A172 (cell line): ENCODE measurements around the gene TBXAS1. TPM values are rescaled to one million over a fixed set of nuclear protein-coding genes. Genes with fewer than 3 reads are reported as not detected.

Experiments used
- DNase-seq: peaks from one replicate; pipeline ENCODE4 v3.0.0-alpha.2; 2015; ENCODE audit warnings: low spot score
- total RNA-seq: library from RNA; depleted of rRNA; stranded (reverse); fragments of >200 nt; shearing (Covaris generic); gene quantifications from 2 replicates; pipeline ENCODE4 v1.2.3, GENCODE V29; 2014; rRNA removed

Gene TBXAS1
- total RNA-seq = 0.26 and 0.83 TPM in 2 replicates

DNA sequence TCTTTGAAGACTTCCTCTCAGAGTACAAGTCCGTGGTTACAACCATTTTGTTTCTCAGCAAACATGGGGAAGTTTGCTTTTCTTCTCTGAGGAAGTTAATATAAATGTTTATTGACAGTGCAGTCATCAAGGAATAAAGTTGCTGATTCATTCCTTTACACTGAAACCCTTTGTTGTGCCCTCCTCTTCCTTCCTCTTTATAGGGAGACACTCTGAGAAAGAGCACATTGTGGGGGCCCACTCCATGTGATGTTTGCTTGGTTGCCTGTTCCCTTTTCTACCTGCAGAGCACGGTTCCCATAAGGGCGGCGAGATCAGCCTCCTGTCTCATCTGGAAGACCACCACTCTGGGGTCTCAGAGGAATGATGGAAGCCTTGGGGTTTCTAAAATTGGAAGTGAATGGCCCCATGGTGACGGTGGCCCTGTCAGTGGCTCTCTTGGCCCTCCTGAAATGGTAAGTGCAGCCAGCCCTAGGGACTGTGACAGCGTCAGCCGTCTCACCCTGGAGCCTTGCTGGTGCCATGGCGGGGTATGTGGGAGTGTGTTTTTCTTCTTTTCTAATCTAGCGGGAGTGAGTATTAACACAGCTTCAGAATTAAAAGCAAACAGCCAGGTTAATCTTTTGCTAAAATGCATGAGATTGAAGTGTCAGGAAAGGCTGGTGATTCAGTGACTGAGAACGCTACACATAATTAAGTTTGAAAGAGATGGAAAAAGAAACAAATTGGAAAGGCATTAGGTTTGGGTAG, at the start of gene TBXAS1:
Gene TBXAS1 (plus strand): TSS at position 240 of the 750 bp plus-strand sequence. CDS start 127 bp downstream, at position 367.
- no peak for DNase-seq

GRCh38 chr7:139782932-139783331, 46.1 kb upstream of the TBXAS1 start:
- no peak for DNase-seq

DNA sequence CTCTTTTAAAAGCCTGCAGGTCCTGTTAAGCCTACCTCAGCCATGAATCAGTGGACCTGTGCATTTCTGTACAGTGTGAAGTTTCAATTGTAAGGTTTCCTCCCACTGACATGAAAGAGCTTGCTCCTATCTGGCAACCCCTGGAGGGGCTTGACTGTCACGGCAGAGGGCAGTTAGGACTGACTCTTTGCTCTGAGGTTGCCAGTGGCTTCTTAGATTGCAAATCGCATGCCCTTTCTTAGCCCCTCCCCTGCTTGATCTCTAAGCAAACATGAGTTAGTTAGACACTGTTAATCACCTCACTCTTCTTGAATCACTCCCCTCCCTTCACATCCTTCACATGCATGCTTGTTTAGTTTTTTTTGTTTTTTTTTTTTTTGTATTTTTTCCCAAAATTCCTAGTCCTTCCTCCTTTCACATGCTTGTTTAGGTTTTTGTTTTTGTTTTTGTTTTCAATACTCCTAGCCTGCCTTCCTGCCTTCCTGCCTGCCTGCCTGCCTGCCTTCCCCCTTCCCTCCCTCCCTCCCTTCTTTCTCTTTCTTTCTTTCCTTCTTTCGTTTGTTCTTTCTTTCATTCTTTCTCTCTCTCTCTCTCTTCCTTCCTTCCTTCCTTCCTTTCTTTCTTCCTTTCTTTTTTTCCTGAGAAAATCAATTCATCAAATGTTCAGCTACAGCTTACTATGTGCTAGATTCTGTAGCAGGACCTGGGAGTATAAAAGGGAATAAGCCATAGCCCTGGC, 45.2 kb upstream of the TBXAS1 start:
- DNase-seq = no peak

DNA sequence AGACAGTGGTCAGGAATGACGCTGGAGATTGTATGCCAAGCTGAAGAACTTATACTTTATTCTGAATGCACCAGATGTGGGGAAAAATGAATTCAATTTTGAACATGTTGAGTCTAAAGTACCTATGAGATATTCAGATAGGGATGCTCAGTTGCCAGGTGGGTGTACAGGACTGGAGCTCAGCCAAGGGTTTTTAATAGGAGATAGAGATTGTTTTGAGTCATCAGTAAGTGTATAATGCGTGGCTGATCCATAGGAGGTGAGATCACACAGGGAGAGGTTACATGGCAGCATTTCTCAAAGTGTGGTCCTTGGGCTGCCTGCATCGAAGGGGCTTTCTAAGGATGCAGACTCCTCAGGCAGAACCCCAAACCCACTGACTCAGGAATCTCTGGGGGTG, 44.4 kb upstream of the TBXAS1 start:
- no peak for DNase-seq

DNA sequence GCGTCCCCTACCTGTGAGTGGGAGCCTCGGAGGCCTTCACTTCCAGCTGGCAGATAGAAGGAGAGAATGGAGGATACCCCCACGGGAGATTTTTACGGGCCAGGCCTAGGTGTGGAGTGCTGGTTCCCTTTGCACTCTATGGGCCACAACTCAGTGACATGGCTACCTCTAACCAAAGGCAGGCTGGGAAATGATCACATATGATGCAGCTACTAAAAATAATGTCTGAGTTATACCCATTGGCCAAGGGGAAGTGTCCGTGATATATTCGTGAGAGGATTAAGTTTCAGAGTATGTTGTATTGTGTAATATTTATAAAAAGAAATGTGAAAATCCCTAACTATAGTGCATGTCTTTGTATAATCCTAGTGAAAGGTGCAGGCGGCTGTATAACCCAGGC, 37.7 kb upstream of the TBXAS1 start:
- no peak for DNase-seq

GRCh38 chr7:139797607-139798006, 31.5 kb upstream of the TBXAS1 start:
- no peak for DNase-seq

- no peak for DNase-seq
Measured at GRCh38 chr7:139798221-139798620, 30.8 kb upstream of the TBXAS1 start.

DNA sequence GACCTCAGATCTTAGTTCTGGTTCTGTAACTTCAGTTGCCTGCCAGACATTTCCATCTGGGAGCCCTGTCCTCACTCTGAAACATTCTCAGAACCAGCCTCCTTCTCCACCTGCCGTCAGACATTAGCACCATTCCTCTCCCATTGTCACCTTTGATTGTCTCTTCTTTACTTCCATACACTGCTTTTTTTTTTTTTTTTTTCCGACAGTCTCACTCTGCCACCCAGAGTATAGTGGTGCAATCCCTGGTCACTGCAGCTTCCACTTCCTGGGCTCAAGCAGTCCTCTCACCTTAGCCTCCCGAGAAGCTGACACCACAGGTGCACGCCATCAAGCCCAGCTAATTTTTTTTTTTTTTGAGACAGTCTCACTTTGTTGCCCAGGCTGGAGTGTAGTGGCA, 30.2 kb upstream of the TBXAS1 start:
- no peak for DNase-seq

DNA sequence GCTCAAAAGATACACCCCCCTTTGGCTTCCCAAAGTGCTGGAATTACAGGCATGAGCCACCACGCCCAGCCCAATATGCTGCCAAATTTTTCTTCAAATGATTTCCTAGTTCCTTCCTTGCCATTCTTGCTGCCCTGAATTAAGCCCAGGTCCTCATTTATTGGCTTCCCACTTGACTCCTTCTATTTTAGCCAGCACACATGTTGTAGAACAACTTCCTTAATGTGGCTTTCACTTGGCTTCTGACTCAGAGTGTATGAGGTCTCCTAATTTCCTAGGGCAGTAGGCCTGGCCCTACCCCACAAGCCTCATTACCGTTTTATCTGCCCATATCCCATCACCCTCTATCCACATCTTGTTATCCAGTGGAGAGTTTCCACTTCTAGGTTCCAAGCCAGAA, 29.5 kb upstream of the TBXAS1 start:
- no peak for DNase-seq

DNA sequence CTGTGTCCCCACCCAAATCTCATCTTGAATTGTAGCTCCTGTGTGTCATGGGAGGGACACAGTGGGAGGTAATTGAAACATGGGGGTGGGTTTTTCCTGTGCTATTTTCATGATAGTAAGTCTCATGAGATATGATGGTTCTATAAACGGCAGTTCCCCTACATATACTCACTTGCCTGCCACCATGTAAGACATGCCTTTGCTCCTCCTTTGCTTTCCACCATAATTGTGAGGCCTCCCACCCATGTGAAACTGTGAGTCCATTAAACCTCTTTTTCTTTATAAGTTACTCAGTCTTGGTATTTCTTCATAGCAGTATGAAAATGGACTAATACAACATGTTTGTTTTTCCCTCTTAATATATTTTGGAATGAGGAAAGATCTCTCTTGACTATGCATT, 24.5 kb upstream of the TBXAS1 start:
- DNase-seq = no peak

- DNase-seq = no peak
Measured at GRCh38 chr7:139807009-139807408, 22.1 kb upstream of the TBXAS1 start.

GRCh38 chr7:139808427-139808826, 20.6 kb upstream of the TBXAS1 start:
- DNase-seq = no peak

DNA sequence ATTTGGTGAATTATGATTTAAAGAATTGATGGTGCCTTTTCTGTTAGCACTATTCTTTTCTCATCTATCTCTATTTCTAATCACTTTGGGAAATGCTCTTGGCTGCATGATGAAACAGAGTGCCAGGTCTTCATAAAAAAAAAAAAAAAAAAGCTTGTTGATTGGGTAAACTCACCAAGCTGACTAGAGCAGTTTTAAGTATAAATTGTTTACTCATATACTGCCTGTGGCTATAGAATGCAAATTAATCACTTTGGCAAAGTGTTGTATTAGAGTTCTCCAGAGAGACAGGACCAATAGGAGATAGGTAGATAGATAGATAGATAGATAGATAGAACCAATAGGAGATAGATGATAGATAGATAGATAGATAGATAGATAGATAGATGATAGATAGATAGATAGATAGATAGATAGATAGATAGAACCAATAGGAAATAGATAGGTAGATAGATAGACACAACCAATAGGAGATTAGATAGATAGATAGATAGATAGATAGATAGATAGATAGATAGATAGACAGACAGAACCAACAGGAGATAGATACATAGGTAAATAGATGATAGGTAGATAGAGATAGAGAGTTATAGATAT, 20.1 kb upstream of the TBXAS1 start:
- no peak for DNase-seq

DNA sequence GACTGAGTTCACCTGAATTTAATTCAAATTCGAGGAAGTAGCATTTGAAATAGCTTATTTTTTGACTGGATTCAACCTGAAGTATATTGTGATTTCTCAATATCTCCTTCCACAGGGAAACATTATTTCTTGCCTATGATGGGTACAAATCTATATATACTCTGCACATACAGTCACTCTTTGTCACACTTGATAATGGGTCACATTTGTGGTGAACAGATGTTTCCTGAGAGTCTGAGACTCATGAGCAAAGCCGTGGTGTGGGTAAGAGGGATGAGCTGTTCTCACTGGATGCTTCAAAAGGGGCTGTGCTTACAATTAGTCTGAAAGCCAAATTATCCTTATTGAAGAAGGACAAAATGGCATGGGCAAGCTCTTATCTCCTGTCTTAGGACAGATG, 18.0 kb upstream of the TBXAS1 start:
- no peak for DNase-seq

DNA sequence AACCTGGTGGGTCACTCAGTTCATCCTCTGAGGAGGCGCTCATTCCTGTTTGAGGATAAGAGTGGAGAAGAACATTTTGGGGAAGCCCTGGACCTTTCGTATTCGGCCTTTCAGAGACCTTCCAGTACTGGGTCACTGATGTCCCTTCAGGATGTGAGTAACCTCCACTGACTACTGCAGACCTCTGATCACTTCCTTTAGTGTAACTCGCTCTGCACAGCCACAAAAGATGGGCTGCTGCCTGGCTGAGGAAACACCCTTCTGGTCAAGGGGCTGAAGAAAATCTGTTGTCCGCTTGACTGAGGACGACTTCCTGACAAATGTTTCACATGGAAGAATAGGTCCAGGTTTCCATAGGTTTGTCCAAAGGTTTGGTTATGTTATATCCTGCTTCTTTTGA, 15.9 kb upstream of the TBXAS1 start:
- no peak for DNase-seq

DNA sequence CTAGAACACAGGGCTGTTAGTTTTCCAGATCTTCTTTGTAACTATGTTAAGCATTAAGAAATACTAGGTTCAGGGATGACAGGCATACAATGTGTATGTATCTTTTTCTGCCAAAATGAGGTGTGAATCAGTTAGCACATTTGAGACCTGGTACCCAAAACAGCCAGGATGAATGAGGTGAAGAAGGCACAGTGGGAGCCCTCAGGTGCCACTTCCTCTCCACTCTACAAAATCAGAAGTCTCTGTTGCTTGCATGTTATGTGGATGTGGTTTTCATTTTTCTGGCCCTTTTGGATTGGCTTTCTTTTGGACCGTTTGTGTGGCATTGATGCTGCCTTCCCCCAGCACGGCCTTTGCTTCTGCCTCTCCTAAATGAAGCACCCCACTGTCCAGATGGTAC, 15.4 kb upstream of the TBXAS1 start:
- no peak for DNase-seq

DNA sequence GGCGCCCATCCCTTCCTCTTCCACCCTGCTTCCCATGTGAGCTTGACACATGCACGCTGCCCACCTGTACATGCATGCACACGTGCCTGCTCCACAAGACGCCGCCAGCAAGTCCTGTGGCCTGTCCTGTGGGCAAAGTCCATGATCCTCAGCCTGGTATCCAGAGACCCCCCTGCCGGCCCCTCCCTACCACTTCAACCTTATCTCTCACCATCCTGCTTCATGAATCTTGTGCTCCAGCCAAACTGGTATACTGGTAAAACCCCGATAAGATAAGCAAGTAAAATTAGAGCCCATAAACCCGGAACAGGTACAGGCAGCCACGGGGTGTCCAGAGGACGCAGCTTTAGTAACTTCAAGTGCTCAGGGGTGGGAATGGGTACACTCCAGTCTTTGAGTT, 11.8 kb upstream of the TBXAS1 start:
- DNase-seq = no peak

GRCh38 chr7:139820089-139820488, 9.0 kb upstream of the TBXAS1 start:
- DNase-seq = no peak

GRCh38 chr7:139821349-139822105, 7.5 kb upstream of the TBXAS1 start:
- DNase-seq = no peak

DNA sequence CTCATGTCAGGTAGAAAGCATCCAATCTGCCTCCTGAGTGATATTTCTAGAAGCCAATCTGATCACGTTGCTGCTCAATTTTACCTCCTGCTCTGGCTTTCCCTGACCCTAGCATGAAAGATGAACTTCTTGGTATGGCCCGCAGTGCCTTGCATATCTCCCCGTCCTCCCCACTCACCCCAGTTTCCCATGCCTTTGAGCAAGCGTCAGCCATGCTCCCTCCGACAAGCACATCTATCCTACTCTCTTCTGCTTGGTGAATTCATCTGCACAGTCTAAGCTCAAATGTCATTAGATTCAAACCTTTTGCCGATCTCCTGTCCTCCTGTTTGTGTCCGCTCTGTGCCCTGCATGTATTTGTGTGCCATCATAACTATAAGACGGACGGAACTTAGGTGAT, 6.2 kb upstream of the TBXAS1 start:
- DNase-seq = no peak

GRCh38 chr7:139823959-139824521, 5.0 kb upstream of the TBXAS1 start:
- DNase-seq = no peak
